GM12873 (cell line): ENCODE data around the gene AADACL2.

Experiments
- CTCF ChIP-seq: IDR thresholded peaks from 2 replicates; pipeline ENCODE4 v1.5.1; 2012; ENCODE audit warnings: low read depth, mild to moderate bottlenecking, moderate library complexity, low read length, control low read depth; ENCODE audit not compliant: insufficient read depth; ENCODE audit errors: missing control alignments

AADACL2 gene

GRCh38 chr3:151732861-151733260 is 866 bp upstream of the AADACL2 start:
- TF ChIP-seq CTCF = no peak

- no peak for TF ChIP-seq CTCF
Observed at GRCh38 chr3:151740581-151740980, 6.9 kb downstream of the AADACL2 start.

- TF ChIP-seq CTCF = no peak
Observed at GRCh38 chr3:151743855-151744254, 10.1 kb downstream of the AADACL2 start.

- no peak for TF ChIP-seq CTCF
Observed at GRCh38 chr3:151750181-151750580, 16.5 kb downstream of the AADACL2 start.

GRCh38 chr3:151750678-151751077 is 17.0 kb downstream of the AADACL2 start:
- no peak for TF ChIP-seq CTCF

- no peak for TF ChIP-seq CTCF
Observed at GRCh38 chr3:151751161-151751560, 17.4 kb downstream of the AADACL2 start.

- TF ChIP-seq CTCF = no peak
Observed at GRCh38 chr3:151753846-151754245, 20.1 kb downstream of the AADACL2 start.
